OCI-LY3 (cell line): ENCODE results near the gene SEMA5A.

Experiments
- H2AFZ ChIP-seq: fragments of 200-600, 300-600 bp; shearing (Covaris generic); 2 replicates; pipeline ENCODE4 v1.6.0; 2014; ENCODE audit warnings: antibody characterized with exemption, low read depth, low read length
- H3K27ac ChIP-seq: fragments of 200-600, 300-600 bp; sonication (generic); 2 replicates; pipeline ENCODE4 v1.5.1; 2014; ENCODE audit warnings: mild to moderate bottlenecking, low read length, moderate library complexity, mixed read lengths
- H3K27me3 ChIP-seq: fragments of 200-600, 300-600 bp; sonication (generic); 2 replicates; pipeline ENCODE4 v1.6.1; 2014; ENCODE audit warnings: low read depth, low read length, mixed read lengths
- H3K36me3 ChIP-seq: fragments of 200-600, 300-600 bp; sonication (generic); replicated peaks from 2 replicates; pipeline ENCODE3; 2014; ENCODE audit warnings: low read depth, low read length, mixed read lengths
- H3K4me1 ChIP-seq: fragments of 300-600, 200-600 bp; sonication (generic); 2 replicates; pipeline ENCODE4 v1.6.1; 2014; ENCODE audit warnings: low read length, mixed read lengths
- H3K4me2 ChIP-seq: fragments of 200-600, 300-600 bp; sonication (generic); 2 replicates; pipeline ENCODE4 v1.6.1; 2014; ENCODE audit warnings: low read length, mixed read lengths
- H3K4me3 ChIP-seq: fragments of 300-600, 200-600 bp; sonication (generic); 2 replicates; pipeline ENCODE4 v1.5.1; 2014; ENCODE audit warnings: antibody characterized with exemption, mild to moderate bottlenecking, low read length, moderate library complexity
- H3K79me2 ChIP-seq: fragments of 300-600, 200-600 bp; shearing (Covaris generic); 2 replicates; pipeline ENCODE4 v1.6.1; 2014; ENCODE audit warnings: mild to moderate bottlenecking, low read length, mixed read lengths
- H3K9ac ChIP-seq: fragments of 300-600, 200-600 bp; shearing (Covaris generic); 2 replicates; pipeline ENCODE4 v1.6.0; 2014; ENCODE audit warnings: mild to moderate bottlenecking, low read length, moderate library complexity
- H3K9me3 ChIP-seq: fragments of 200-600, 300-600 bp; shearing (Covaris generic); 2 replicates; pipeline ENCODE4 v1.6.1; 2014; ENCODE audit warnings: low read length, mixed read lengths; ENCODE audit not compliant: insufficient read depth
- H4K20me1 ChIP-seq: fragments of 200-600, 300-600 bp; sonication (generic); 2 replicates; pipeline ENCODE4 v1.6.1; 2016; ENCODE audit warnings: low read length, mixed read lengths; ENCODE audit not compliant: insufficient read depth
- CTCF ChIP-seq: fragments of 200-600, 300-600 bp; sonication (generic); IDR thresholded peaks from 2 replicates; pipeline ENCODE4 v1.5.1; 2014; ENCODE audit warnings: antibody characterized with exemption, low read length, low read depth
- EZH2phosphoT487 ChIP-seq: fragments of 200-600 bp; shearing (Covaris generic); IDR thresholded peaks from 2 replicates; pipeline ENCODE4 v1.6.1; 2018; ENCODE audit warnings: antibody characterized with exemption, mixed run types, low read depth

SEMA5A gene

GRCh38 chr5:9056046-9056445 is 489.8 kb downstream of the SEMA5A start:
- TF ChIP-seq EZH2phosphoT487 = no peak
- Histone ChIP-seq H3K4me1 (no peaks in the 10 kb centered on the region), H3K27me3 (no peaks in the 10 kb centered on the region), H2AFZ (no peak overlapping the region), H3K9me3 (no peaks in the 10 kb centered on the region), H3K79me2 (no peaks in the 10 kb centered on the region), H3K9ac (no peak overlapping the region), H3K4me2 (no peak overlapping the region), H3K27ac (no peak overlapping the region), H3K36me3 (no peaks in the 10 kb centered on the region), H4K20me1 (no peaks in the 10 kb centered on the region), H3K4me3 (no peak overlapping the region)

- H3K4me2 ChIP-seq = no peak overlapping the region
- TF ChIP-seq CTCF = no peak
- TF ChIP-seq EZH2phosphoT487 = no peak
- no peak overlapping the region for H2AFZ ChIP-seq
- no peaks in the 10 kb centered on the region for H3K27me3 ChIP-seq
- no peak overlapping the region for H3K9ac ChIP-seq
- H3K4me1 ChIP-seq = no peaks in the 10 kb centered on the region
- no peak overlapping the region for H3K4me3 ChIP-seq
- no peak overlapping the region for H3K27ac ChIP-seq
- H3K79me2 ChIP-seq = no peaks in the 10 kb centered on the region
- no peaks in the 10 kb centered on the region for H3K9me3 ChIP-seq
- H3K36me3 ChIP-seq = no peaks in the 10 kb centered on the region
- no peaks in the 10 kb centered on the region for H4K20me1 ChIP-seq
These were observed 490.9 kb downstream of the SEMA5A start for GRCh38 chr5:9054821-9055589.

GRCh38 chr5:9054322-9054721 is 491.6 kb downstream of the SEMA5A start:
- no peaks in the 10 kb centered on the region for H3K79me2 ChIP-seq
- H3K9me3 ChIP-seq = no peaks in the 10 kb centered on the region
- H3K9ac ChIP-seq = no peak overlapping the region
- H4K20me1 ChIP-seq = no peaks in the 10 kb centered on the region
- no peak overlapping the region for H3K27ac ChIP-seq
- H3K27me3 ChIP-seq = no peaks in the 10 kb centered on the region
- H2AFZ ChIP-seq = no peak overlapping the region
- H3K36me3 ChIP-seq = no peaks in the 10 kb centered on the region
- H3K4me1 ChIP-seq = no peaks in the 10 kb centered on the region
- H3K4me3 ChIP-seq = no peak overlapping the region
- H3K4me2 ChIP-seq = no peak overlapping the region
- TF ChIP-seq CTCF (no peak), EZH2phosphoT487 (no peak)

GRCh38 chr5:9052421-9052820 is 493.5 kb downstream of the SEMA5A start:
- H3K9me3 ChIP-seq = no peaks in the 10 kb centered on the region
- H3K79me2 ChIP-seq = no peaks in the 10 kb centered on the region
- H4K20me1 ChIP-seq = no peaks in the 10 kb centered on the region
- H3K4me3 ChIP-seq = no peak overlapping the region
- H3K4me1 ChIP-seq = no peaks in the 10 kb centered on the region
- no peak overlapping the region for H2AFZ ChIP-seq
- H3K27me3 ChIP-seq = no peaks in the 10 kb centered on the region
- no peak overlapping the region for H3K9ac ChIP-seq
- TF ChIP-seq EZH2phosphoT487 = no peak
- TF ChIP-seq CTCF = no peak
- no peak overlapping the region for H3K4me2 ChIP-seq
- H3K27ac ChIP-seq = no peak overlapping the region
- no peaks in the 10 kb centered on the region for H3K36me3 ChIP-seq
